ENCODE data around the gene HMGCL.

GRCh38 chr1:23800400-23801337 lies 24.6 kb downstream of the HMGCL start, which contains the start of gene GALE:
- TF ChIP-seq CTCF (IDR thresholded peaks at IDR 0.05), result no peak
- TF ChIP-seq POLR2A (IDR thresholded peaks at IDR 0.05), result peak; percentile 25 to 74
